ENCODE data around the gene PI4K2A.
"Not testable (repeated sequence)": the region's sequence is repeated elsewhere in the genome, so short reads cannot be mapped to it uniquely, and the experiment has no call there.

The PI4K2A gene

DNA sequence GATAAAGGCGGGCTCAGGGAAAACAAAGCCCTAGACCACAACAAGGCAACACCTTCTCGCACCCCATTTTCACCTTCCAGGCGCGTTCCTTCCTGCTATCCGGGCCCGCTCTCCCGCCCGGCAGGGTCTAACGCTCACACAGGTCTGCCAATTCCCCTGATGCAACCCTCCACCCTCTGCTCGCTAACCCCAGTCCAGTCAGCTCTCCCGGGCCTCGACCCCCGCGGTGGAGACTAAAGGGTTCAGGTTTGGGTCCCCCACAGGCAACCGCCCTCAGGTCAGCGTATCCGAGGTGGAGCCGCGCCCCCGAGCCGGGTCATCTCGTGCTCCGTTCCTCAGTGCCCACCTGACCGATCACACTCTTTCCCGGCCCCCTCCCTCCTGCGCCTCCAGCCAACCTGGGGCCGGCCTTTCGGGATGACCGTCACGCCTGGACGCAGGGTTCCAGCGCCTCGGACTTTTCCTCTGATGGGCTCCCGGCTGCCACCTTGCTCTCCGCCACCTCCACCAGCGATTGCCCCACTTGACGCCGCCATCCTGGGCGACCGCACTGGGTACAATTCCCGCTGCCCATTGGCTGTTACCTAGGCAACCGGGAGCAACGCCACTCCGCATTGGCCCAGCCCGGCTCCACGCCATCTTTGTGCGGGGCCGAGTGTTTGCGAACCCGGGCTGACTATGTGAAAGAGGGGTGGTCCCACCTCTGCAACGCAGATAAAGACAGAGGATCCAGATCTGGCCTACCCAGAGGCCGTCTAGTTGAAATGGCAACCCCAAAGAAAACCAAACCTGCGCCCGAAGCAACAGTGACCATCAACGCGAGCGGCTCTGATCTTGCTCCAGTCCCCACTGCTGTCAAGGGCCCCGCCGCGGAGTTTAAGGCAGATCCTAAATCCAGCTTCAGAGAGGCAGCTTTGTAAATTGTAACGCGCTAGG, 7.3 kb upstream of the PI4K2A start, which contains the start of gene MORN4:
Gene MORN4, minus strand, starts transcription at position 552 of the 936 bp plus-strand sequence. CDS start 13,847 bp downstream, outside the sequence.
- DNase-seq = peak; percentile 92 to 95

DNA sequence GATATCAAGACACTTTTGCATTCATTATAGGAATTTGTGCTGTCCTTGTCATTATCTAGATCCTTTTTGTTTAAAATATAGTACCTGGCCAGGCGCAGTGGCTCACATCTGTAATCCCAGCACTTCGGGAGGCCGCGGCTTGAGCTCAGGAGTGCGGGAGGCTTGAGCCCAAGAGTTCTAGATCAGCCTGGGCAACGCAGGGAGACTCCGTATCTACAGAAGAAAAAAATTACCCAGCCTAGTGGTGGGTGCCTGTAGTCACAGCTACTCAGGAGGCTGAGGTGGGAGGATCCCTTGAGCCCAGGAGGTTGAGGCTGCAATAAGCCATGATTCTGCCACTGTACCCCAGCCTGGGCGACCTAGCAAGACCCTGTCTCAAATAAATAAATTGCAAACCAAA, 6.5 kb upstream of the PI4K2A start:
- peak in 1 of 2 donors; percentile 36 for DNase-seq

DNA sequence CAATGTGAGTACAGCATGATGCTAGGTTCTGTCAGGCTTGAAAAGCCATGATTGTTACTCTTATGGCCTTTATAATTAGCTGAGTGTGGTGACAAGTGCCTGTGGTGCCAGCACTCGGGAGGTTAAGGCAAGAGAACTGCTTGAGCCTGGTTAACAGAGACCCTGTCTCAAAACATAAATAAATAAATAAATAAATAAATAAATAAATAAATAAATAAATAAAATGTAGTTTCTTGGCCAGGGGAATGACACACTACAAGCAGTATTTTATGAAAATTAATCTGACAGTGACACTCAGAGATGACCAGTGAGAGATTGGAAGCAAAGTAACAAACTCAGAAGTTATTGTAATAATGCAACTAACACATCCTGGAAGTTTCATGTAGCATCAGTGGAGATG, 4.9 kb upstream of the PI4K2A start:
- DNase-seq = no peak

DNA sequence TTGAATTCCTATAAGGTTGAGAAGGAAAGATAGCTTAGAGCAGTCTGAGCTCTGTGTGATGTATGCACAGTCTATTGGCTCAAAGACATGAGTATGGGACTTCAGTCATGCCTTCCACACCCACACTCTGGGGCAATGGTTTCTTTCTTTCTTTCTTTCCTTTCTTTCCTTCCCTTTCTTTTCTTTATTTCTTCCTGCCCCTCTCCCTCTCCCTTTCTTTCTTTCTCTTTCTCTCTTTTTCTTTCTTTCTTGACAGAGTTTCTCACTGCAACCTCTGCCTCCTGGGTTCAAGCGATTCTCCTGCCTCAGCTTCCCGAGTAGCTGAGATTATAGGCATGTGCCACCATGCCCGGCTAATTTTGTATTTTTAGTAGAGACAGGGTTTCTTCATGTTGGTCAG, 1.4 kb upstream of the PI4K2A start:
- not testable (repeated sequence) for DNase-seq

DNA sequence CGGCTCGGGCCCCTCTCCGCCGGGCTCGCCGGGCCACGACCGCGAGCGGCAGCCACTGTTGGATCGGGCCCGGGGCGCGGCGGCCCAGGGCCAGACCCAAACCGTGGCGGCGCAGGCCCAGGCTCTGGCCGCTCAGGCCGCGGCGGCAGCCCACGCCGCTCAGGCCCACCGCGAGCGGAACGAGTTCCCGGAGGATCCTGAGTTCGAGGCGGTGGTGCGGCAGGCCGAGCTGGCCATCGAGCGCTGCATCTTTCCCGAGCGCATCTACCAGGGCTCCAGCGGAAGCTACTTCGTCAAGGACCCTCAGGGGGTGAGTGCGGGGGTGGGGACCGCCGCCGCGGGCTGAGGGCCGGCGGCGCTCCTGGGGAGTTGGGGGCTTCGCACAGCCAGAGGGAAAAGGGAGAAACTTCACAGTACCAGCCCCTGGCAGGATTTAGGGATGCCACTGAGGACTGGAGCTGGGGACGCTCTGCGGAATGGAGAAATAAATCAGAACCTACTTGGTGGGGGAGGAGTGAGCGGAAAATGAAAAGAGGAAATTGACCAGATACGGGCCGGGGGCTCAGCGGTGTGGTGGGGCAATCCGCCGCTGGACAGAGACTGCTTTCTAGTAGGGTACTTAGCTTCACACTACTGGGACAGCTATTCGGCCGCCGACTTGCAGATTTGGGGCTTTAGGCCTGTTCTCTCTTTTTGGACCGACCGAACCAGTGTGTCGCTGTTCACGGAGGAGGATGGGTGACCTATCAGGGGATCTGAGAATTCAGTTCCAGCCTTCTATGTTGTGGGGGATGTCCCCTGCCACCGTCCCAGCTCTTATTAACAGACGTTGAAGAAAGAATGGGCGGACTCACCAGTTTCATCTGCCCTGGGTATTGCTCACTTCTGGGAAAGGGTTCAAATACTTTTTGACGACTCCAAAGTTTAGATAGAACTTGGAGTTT, 669 bp downstream of the PI4K2A start:
- DNase-seq = peak; percentile 4 to 35

GRCh38 chr10:97642471-97643159, 2.1 kb downstream of the PI4K2A start:
- DNase-seq = not testable (repeated sequence)

DNA sequence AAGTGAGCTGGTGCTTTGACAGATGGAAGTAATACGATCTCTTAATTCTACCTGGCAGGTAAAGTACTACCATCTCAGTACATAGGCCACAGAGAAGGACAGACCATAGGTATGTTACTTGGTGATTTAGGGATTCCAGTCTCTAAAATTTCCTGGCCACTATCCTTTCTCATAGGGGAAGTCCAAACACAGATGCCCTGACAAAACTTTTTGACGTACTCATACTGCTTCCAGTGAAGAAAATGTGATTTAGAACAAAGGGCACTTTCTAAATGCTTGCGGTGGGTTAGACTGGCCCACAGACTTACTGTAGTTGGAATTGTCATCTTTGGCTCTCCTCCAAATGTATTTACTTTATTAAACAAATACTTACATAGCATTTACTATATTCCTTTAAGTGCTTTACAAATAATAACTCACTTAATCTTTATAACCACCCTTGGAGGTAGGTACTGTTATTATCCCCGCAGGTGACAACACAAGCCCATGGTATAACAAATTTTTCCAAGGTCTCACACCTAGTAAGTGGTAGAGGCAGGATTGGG, 3.0 kb downstream of the PI4K2A start:
- DNase-seq = no peak

DNA sequence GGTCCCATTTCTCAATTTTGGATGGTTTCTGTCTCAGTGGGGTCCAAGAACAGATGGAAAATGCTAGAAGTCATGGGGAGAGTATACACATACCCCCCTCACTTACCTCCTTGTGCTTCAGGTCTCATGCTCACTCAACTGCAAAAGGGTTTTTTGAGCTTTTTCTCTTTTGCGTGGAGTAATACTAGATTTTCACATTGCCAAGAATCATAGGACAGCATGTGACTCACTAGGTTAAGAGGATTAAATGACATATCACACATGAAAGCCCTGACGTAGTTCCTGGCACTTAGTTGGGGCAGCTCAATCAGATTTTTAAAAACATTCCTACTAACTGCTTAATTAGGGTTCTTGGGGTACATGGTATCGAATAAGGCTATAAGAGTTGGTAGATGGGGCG, 4.5 kb downstream of the PI4K2A start:
- DNase-seq = no peak

GRCh38 chr10:97647556-97647955, 7.1 kb downstream of the PI4K2A start:
- no peak for DNase-seq

DNA sequence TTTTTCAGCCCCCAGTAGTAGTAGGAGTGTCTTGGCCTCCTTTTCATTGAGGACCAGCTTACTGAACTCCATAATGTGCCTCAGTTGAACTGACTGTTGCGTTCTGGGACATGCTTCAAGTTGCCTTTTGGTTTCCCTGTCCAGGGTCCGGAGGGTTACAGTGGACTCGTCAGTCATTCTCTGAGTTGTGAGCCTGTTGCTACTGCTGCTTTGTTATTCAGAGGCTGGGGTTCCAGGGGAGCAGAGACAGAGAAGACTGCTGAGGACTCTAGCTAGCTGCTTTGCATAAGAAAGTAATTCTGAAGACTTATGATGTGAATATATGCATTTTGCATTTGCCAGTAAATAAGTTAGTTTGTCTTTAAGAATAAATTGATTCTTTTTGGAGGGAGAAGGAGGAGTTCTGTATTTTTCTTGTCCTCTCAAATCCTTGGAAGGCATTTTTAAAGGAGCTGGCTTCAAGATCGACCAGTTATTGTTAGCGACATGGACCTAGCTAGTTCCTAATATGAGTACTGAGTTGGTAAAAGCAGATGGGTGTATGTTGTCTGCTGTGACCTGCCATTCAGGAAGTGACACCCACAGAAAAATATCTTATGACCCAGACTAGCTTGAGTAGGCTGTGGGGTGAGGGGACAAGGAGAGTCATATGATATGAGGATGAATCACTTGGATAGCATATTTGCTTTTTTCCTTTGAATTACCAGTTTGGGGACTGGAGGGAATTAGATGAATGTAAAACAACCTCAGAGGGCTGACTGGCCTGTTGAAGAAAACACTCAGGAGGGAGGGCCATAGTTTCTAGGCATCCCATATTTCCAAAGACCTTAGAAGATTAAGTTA, 8.3 kb downstream of the PI4K2A start:
- DNase-seq = peak; percentile 46 to 58

DNA sequence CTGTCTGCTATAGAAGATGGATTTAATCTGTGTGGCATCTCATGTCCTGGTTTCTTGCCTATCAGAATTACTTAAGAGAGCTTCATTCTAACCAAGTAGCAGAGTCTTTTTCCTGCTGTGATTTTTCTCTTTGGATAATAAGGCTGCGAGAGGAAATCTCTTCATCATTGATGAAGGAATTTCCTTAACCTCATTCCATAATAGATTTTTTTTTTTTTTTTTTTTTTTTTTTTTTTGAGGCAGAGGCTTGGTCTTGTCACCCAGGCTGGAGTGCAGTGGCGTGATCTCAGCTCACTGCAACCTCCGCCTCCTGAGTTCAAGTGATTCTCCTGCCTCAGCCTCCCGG, 8.9 kb downstream of the PI4K2A start:
- not testable (repeated sequence) for DNase-seq

DNA sequence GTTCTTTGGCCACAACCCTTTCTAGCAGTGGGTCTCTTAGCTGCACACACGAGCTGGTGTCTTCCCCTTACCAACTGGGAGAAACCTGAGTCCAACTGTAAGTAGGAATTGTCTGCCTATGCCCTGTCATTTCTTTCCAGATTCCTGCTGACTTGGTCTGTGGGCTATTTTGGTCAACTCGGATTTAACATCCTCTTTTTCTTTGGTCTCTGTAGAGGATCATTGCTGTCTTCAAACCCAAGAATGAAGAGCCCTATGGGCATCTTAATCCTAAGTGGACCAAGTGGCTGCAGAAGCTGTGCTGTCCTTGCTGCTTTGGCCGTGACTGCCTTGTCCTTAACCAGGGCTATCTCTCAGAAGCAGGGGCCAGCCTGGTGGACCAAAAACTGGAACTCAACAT, 10.3 kb downstream of the PI4K2A start:
- no peak for DNase-seq

DNA sequence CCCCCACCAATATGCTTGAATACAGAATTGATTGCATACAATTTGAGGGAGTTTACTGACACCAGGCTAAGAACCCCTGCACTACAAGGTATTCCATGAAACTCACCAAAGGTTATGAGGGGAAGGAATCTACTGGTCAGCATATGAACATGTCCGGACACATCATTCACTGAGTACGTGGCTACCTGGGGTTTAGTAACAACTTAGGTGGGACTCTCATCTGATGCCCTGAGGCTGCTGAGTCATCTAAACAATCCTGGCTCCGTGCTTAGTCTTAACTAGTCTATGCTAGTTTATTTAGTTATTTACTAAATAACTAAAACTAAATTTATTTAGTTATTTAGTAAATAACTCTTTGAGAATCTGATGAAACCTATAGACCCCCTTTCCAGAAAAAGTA, 11.3 kb downstream of the PI4K2A start:
- DNase-seq = no peak

DNA sequence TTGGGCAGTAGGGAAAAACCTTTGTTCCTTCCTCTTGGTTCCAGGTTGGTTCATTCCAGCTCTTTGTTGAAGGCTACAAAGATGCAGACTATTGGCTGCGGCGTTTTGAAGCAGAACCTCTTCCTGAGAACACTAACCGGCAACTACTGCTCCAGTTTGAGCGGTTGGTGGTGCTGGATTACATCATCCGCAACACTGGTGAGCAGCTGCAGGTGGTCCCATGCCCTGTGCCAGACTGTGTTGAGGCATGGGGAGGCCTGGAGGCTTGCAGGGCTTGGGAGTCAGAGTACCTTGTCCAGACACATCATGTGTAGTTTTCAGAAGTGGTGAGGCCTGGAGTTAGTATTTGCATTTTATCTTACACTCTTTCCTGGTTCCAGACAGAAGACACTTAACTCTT, 16.3 kb downstream of the PI4K2A start:
- DNase-seq = no peak

DNA sequence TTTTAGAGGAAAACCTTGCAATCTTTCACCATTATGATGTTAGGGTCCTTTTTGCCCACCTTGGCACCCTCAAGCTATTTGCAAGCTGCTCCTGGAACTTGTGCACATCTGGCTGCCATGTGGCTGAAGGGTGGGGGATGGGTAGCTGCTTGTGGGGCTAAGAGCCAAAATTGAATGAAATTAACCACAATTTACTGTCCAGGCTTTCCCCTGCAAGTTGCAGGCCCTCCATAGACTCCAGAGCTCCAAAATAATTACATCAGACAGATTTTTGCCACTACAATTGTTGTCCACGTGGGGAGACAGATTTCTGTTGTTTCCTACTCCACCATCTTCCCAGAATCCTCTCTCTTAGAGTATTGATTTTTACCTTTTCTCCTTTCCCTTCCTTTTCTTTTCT, 19.1 kb downstream of the PI4K2A start:
- DNase-seq = no peak

- DNase-seq = no peak
Observed at GRCh38 chr10:97664282-97664850, 23.9 kb downstream of the PI4K2A start.

GRCh38 chr10:97666992-97667391, 26.5 kb downstream of the PI4K2A start:
- DNase-seq = no peak

DNA sequence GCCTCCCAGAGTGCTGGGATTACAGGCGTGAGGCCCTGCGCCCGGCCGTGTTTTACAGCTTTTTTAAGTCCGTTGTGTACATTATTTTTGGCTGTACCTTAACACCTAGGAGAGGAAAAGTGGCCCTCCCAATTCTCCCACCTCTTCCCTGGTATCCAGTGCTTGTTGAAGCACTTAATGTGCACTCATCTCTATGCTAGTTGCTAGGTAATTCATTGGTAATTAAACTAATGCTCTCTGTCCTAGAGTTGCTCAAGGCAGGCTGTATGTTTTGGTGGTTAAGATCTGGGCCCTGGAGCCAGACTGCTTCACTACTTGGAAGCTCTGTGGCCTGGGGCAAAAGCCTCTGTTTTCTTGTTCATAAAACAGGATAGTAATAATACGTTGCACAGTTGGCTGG, 27.0 kb downstream of the PI4K2A start:
- DNase-seq = no peak

DNA sequence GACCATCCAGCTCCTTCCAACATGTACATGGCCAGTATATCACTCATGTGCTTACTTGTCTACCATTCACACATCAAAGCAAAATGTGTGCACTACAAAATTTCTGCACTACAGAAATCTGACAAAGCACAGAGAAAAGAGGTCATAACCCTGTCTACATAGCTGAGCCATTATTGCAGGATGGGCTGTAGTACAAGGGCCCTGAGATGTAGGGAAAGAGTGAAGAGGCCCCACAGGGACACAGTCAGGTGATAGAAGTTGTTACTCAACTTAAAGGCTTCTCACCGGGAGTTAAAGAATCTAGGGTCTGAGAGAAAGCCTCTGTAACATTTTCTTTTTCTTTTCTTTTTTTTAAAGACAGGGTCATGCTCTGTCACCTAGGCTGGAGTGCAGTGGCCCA, 29.1 kb downstream of the PI4K2A start:
- no peak for DNase-seq

DNA sequence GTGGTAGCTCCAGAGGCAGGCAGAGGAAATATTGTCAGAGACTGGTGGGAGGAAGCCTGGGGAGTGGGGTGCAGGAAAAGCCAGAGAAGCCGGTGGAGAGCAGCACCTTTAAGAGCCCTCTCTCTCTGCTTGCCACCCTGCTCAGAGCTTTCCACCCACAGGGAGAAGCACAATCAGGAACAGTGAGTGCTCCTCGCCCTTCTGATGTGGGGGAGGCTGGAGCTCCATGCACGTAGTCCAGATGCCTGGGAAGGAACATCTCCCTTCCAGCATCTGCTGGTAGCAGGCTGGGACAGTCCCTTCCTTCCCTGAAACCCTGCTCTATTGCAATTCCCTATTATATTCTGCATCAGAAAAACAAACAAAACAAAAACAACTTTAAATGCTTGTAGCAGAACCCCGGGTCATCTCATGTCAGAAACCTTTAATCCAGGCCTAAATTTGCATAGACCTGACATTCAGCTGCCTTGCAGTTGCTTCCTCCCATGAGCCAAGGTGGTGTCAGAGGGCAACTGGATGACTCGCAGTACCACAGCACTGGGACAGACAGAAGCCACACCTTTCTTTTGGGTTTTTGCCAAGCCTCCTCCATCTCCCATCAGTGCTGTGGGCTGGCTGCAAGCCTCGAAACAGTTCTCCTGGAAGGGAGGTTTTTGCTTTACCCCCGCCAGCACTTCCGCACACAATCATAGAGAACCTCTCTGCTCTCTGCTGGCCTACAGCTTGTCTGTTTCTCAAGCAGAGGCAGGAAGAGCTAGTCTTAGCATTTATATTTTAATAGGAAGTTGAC, 33.5 kb downstream of the PI4K2A start:
- no peak for DNase-seq

DNA sequence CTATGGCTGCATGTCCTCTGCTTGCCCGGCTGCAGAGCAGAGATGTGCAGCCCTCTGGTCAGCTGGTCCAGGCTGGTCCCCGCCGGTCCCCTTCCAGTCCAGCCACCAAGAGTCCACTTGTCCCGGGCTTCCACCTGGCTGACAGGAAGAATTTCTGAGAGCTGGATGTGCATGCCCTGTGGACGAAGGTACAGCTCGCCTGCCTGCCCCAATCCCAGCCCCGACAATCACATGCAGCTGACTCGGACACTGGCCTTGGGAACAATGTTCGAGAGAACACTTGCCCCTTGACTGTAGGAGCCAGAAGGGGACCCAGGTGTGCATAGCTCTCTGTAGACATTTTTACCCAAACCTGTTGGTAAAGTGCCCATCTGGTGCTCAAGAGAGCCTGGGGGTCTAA, 34.8 kb downstream of the PI4K2A start:
- DNase-seq = no peak

All from CD4-positive, alpha-beta T cell treated with Interferon alpha-2 for 1 hour (primary cell).